NCI-H1417 (cell line): ENCODE measurements around the gene ATG4A.

ENCODE experiments used
- DNase-seq, 3 experiments: peaks; one replicate each; lab custom pipeline; 2025; lab: John Stamatoyannopoulos, UW

Gene ATG4A

DNA sequence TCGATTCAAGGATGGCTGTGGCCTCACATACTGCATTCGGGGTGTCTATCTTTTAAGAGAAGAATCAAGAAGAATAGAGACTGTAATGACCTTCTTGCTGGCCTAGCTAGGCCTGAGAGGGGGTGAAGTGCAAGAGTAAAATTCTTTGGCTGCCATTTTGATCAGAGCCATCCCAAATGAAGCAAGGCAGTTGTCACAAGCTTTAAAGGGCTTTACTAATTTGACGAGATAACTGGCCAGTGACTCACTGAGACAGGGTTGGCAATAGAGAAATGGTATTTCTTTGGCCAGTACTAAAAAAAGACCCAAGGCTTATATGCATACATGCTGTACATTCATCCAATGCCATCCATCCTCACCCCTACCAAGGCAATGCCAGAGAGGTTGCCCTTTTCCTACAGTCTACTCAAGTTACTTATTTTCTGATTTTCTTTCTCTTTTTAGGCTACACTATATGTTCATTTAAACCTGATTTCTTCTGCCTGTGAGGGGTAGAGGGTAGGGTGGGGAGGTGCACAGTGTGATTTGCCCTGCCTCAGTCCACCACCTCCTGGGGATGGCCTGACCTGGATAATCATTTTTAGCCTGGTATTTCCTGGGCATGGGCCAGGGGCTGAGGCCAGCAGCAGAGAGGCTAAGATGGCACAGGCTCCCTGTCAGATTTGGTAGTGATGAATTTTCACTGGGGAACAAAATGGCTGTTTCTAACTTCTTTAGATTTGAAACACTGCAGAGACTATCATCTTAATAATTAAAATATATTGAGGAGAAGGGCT lies 32.2 kb downstream of the ATG4A start:
- DNase-seq: no peak

- DNase-seq: no peak
Observed at GRCh38 chrX:108126661-108127060, 35.1 kb downstream of the ATG4A start.

GRCh38 chrX:108127152-108127551 lies 35.6 kb downstream of the ATG4A start:
- DNase-seq: no peak

GRCh38 chrX:108130889-108131288 lies 39.3 kb downstream of the ATG4A start:
- DNase-seq: no peak

DNA sequence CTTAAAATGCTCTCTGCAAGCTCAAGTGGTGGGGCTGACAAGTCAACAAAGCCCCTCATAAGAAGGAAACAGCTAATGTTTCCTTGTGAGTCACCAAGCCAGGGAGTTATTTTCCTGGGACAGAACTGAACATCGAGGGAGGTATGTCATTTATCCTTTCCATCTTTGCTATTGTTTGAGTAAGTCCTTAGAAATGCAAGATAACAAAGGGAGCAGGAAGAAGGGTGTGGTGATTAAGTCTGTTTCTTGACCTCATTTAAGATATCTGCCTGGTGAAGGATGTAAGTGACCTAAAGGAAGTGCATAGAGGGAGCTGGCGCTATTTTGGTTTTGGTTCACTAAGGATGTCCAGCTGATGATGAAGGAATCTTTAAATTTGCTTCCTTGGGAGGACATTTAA lies 39.9 kb downstream of the ATG4A start:
- no peak for DNase-seq

DNA sequence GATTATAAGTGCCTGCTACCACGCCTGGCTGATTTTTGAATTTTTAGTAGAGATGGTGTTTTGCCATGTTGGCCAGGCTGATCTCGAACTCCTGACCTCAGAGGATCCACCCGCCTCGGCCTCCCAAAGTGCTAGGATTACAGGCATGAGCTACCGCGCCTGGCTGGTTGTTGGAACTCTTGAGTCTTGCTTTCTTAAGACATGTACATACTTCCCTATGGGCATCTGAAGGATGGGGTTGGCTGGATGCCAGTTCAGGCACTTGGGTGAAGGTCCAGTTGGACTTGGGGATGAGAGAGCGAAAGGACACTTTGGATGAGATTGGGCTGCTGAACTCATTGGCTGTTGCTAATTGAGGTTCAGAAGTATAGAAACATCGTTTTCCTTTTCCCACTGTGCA lies 40.5 kb downstream of the ATG4A start:
- DNase-seq: no peak

GRCh38 chrX:108132876-108133275 lies 41.3 kb downstream of the ATG4A start:
- DNase-seq: no peak

DNA sequence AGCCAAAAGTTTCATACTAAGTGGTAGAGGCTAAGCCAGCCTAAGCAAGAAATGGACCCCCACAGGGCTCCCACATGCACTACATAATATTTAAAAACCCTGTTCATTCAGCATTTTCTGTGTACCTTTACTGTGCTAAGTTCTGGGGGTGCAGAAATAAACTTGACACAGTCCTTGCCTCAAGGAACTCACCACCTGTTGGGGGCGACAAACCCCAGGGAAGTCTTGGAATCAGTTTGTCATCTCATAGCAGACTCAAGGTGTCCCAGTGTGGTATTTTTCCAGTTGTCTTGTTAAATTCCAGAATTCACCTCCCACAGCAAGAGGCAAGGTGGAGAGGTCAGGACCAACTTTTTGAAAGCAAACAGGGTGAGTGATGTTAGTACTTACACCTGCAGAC lies 43.1 kb downstream of the ATG4A start:
- no peak for DNase-seq

DNA sequence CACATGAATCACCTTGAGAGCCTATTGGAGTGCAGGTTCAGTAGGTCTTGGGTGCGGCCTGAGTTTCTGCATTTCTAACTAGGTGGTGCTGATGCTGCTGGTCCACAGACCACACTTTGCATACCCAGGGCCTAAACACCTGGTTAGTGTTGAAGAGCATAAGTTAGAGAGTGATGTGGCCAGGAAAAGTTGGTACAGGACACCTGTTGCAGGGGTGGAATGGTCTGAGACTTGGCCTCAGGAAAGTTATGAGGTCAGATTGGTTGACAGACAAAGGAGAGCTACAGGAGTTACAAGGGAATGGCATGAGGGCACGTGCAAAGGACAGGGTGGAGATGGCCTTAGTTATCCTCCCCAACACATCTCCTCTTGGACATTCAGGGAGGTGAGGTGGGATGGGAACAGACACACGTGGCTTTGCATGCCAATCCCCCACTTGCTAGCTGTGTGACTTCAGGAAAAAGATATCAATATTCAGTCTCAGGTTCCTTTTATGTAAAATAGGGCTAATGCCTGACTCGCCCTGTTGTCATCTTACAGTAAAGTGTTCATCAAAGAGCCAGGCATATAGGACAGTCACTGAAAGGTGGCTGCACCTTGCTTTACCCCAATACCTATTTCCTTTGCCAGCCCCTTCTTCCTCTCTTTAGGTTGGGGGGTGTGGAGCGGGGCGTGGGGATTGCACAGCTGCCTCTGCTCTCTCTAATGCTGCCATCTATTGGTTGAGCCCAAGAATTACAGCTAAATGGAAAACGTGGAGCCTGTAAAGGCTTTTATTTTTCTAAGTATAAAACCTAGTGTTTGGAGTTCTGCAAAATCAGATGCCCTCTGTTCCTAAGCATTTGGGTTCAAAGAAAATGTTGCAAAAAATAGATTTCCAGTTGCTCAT lies 47.5 kb downstream of the ATG4A start:
- peak in 1 of 3 experiments; percentile 13 for DNase-seq

DNA sequence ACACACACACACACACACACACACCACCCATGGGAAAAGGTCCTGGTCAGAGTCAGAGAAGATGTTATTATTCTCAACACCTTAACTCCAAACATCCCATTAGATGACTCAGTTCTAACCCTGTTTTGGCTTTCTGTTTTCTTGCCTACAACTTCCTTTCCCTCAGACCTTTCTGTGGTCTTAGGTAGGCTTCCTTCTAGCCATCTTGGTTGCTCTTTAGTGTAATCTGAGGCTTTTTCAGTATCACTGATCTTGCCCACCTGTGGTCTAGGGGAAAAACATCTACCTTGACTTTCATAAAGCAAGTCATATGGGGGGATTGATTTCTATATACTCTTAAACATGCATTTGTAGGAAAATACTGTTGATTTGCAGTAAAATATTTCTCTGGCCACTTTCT lies 56.9 kb downstream of the ATG4A start:
- DNase-seq: no peak

- no peak for DNase-seq
Observed at GRCh38 chrX:108156082-108156481, 64.5 kb downstream of the ATG4A start.

DNA sequence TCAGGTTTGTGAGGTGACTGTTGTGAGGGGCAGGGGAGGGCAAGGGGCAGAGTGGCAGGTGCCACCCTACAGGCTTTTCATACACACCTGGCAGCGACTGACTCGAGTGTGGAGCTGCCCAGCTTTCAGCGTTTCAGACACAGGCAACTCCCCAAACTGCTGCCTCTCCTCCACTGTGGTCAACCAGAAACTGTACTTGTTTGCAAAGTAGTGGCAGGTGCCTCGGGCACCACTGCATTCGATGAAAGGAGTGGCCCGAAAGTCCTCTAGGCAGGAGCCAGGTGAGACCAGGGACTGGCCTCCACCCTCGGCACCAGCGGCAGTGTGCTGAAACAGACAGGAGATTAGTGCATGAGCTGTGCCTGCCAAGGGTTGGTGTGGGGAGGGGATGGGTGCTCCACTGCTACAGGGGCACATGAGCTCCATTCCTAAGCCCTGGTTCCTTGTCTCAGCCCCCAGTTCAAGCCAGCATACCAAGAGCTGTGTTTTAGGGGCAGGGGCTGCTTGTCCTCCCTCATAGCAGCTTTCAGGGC lies 65.4 kb downstream of the ATG4A start:
- DNase-seq: no peak

- no peak for DNase-seq
Observed at GRCh38 chrX:108157628-108158027, 66.0 kb downstream of the ATG4A start.

- no peak for DNase-seq
Observed at GRCh38 chrX:108159028-108159670, 67.6 kb downstream of the ATG4A start.

DNA sequence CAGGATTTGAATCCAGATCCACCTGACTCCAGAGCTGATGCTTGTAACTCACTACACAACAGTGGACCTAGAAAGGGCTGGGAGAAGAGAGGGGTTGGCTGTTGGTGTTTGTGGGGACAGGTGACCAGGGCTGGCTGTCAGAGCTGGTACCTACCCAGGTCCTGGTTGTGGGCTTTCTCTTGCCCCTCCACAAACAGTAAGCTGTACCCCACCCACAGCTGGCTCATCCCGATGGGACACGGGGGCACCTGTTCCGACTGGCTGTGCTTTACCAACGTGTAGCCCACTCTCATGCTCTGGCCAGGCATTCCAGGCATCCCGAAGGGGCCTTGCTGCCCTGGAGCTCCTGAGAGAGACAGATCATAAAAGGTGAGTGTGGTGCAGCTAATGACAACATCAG lies 68.7 kb downstream of the ATG4A start:
- no peak for DNase-seq

DNA sequence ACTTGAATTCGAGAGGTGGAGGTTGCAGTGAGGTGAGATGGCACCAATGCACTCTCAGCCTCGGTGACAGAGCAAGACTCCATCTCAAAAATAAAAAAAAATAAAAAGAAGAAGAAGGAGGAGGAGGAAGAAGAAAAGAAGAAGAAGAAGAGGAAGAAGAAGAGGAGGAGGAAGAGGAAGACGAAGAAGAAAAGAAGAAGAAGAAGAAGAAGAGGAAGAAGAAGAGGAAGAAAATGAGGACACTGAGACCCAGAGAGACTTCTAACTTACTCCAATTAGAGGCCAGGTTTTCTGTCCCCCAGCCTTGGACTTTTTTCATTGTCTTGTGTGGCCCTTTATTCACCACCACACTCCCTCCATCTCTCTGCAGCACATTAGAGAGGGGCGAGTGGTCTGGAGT lies 70.7 kb downstream of the ATG4A start:
- DNase-seq: no peak

DNA sequence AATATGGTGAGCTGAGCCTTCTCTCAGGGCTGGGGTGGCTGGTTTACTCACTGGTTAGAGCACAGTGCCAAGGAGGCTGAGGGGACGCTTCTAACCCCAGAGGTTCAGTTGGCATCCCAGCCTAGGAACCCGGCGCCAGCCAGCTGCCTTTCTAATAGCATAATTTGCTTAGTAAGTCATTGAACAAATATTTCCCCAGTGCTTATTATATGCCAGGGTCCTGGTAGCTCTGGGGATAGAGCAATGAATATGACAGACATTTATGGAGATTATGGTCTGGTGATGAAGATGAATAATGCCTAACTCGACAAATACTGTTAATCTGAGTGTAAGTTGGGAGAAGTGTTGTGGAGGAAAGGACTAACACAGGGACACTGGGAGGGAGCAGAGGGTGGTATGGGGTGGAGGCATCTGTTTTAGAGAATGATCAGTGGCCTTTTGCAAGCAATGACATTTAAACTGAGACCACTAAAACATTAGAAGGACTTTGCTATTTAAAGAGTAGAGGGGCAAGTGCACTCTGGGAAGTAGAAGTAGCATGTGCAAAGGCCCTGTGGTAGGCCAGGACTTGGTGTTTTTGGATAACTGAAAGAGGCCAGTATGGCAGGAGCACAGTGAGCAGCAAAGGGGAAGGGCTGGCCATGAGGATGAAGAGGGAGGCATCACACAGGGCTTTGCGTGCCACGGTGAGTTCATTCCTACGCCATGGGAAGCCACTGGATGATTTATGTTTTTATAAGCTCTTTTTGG lies 71.9 kb downstream of the ATG4A start:
- DNase-seq: peak in 2 of 3 experiments; percentile 24 to 48

- peak in 2 of 3 experiments; percentile 13 to 53 for DNase-seq
Observed at GRCh38 chrX:108165383-108166111, 74.0 kb downstream of the ATG4A start.

GRCh38 chrX:108167211-108167872 lies 75.8 kb downstream of the ATG4A start:
- DNase-seq: no peak

GRCh38 chrX:108168961-108169740 lies 77.6 kb downstream of the ATG4A start:
- no peak for DNase-seq
